NCI-H2171 (cell line): ENCODE data around the gene SAFB.

Source experiments
- DNase-seq: peaks from one replicate; lab custom pipeline; 2025; lab: John Stamatoyannopoulos, UW

SAFB gene

GRCh38 chr19:5627395-5627904, 4.6 kb downstream of the SAFB start:
- peak; percentile 73 for DNase-seq

GRCh38 chr19:5628461-5628860, 5.6 kb downstream of the SAFB start:
- no peak for DNase-seq

- DNase-seq, result no peak
Observed at GRCh38 chr19:5628919-5629481, 6.1 kb downstream of the SAFB start.

GRCh38 chr19:5631567-5632240, 8.8 kb downstream of the SAFB start:
- DNase-seq, result no peak

DNA sequence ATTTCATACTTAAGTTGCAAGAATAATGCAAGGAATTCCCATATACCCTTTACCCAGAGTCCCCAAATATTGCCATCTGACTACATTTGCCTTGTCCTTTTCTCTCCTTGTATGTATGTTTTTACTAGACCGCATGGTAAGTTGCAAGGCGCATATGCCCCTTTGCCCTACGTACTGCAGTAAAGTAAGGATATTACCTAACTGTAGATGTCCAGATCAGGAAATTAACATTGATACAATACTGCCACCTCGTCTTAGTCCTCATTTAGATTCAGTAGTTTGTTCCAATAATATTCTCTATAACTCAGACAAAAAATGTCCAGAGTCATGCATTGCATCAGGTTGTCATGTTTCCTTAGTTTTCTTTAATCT, 9.3 kb downstream of the SAFB start:
- DNase-seq, result no peak

- no peak for DNase-seq
Observed at GRCh38 chr19:5632657-5633056, 9.8 kb downstream of the SAFB start.

GRCh38 chr19:5635427-5635826, 12.5 kb downstream of the SAFB start:
- no peak for DNase-seq

GRCh38 chr19:5637971-5638370, 15.1 kb downstream of the SAFB start:
- no peak for DNase-seq

DNA sequence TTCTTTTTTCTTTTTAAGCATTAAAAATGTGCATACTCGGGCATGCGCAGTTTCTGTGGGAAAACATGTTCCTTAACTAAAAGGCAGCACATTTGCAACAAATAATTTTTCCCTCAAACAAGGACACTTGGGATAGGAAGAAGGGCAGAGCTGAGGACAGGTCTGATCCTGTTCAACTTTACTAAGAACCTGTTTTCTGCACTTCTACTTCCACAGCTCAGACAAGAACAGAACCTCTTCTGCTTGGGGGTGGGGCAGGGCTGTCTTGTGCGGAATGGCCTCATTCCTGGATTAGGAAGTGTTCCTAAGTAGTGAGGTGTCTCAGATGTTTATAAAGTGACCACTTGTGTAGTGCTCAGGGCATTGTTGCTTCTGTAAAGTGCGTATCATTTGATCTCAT, 18.3 kb downstream of the SAFB start:
- no peak for DNase-seq

DNA sequence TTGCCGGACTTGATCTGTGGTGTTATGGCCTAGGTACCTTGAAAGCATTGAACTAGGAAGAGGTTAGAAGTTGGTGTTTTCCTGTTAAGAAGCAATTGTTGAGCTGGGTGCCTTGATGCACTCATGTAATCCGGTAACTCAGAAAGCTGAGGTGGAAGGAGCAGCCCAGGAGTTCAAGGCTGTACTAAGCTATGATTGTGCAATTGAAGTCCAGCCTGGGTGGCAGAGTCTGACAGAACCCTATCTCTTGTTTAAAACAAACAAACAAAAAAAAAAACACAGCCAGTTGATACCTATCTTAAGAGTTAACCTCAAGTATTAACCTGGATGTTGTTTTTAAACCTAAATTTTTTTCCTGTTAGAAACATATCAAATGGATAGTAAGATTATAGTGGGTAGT, 19.3 kb downstream of the SAFB start:
- no peak for DNase-seq

DNA sequence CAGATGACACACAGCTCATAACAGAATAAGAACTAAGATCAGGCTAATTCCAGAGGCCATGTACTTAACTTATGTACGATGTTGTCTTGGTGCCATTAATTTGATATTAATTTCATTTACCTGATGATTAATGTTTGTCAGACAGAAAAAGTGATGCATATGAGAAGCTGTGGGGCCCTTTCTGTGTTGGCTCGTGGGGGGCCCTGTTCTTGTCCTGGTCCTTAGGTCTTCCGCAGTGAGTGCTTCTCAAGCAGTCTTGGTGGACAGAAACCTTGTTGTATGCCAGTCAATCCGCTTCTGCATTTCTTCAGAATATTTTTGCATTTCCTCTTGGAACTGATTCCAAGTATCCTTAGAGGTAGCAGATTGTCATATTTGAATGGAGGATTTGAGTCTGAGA, 20.2 kb downstream of the SAFB start:
- DNase-seq, result no peak

DNA sequence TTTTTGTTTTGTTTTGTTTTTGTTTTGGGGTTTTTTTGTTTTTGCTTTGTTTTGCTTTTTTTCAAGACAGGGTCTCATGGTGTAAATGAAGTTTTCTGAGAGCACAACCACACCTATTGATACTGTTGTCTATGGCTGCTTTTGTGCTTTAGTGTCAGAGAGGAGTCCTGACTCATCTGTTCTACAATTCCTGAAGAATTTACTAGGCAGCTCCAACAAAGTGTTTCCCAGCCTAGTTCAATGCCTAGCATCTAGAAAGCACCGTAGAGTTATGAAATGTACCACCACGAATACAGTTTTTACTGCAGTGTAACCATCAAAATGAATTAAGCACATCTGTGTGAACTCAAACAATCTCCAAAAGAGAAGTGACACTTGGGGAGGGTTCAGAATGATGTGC, 21.2 kb downstream of the SAFB start:
- DNase-seq, result no peak

GRCh38 chr19:5645409-5645808, 22.5 kb downstream of the SAFB start:
- DNase-seq, result no peak

DNA sequence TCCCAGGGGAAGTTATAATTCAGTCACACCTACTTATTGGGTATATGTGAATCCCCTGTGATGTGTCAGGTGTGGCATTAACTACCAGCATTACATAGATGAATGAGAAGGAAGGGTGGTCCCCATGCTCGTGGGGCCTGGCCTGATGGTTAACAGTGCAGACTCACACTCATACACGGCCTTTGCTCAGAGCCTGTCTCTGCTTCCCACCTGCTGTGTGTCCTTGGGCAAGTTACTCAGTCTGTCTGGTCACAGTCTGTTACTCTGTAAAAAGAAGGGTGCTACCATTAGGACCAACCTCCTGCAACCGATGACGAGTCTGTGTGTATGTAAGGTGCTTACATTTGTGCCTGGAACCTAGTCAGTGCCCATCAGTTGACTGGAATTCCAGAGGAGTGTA, 23.8 kb downstream of the SAFB start:
- no peak for DNase-seq

- no peak for DNase-seq
Observed at GRCh38 chr19:5648464-5648863, 25.6 kb downstream of the SAFB start.

DNA sequence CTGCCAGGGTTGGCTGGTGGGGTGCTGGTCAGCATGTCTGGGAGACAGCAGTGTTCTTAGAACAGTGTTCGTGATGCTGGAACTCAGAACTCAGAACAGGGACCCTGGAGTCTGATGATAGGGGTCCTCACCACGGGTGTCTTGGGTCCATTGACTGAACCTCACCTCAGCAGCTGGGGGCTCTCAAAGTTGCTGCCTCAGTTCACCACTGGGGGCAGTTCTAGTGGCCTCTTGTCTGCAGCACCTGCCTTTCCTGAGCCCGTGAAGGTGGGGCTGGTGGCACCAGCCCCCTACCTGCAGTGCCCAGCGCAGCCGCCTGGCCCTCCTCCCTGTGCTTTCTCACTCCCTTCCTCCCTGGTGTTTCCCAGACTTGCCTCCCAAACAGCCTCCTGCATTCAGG, 28.5 kb downstream of the SAFB start:
- DNase-seq, result no peak

DNA sequence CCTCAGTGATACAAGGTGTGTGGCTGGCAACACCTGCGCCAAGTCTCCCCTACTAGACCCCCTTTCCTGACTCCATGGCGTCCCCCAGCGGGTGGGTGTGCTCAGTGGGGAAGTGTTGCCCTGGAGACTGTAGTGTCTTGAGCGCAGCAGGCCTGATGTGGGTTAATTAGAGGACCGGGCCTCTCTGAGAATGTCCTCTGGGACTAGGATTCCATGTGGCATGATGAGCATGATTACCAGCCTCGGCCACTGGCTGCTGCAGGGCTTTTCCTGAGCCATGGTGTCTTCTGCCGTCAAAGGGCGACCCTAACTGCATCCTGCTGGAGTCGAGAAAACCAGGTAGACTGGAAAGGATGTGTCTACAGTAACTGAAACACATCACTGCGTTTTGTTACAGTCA, 29.4 kb downstream of the SAFB start:
- no peak for DNase-seq

DNA sequence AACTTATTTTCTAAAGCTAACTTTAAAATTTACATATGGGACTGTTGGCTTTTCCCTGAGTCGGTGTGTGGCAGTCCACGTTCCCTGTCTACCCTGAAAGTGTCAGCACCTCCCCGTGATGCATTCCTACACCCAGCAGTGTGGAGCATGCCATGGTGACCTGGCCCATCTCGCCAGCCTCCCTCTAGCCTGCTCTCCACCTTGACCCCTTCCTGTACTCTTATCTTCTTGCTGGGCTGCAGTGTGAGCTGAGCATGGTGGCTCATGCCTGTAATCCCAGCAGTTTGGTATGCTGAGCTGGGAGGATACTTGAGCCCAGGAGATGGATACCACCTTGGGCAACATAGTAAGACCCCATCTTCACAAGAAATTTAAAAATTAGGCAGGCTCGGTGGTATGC, 32.0 kb downstream of the SAFB start:
- no peak for DNase-seq

DNA sequence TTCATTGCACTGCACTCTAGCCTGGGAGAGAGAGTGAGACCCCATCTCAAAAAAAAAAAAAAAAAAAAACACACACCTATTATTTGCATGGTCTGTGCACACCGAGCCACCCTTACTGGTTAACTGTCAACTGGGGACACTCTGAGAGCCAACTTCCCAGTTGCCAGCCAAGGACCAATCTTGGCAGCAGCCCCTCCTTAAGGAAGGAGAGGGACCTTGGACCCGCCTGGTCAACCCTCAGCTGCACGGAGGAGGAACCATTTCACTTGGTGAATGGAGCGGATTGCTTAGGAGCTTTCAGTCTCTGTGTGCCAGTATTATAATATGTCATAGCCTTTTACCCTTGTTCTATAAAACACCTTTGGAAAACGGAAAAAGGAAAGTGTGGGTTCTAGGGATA, 32.5 kb downstream of the SAFB start:
- DNase-seq, result no peak

DNA sequence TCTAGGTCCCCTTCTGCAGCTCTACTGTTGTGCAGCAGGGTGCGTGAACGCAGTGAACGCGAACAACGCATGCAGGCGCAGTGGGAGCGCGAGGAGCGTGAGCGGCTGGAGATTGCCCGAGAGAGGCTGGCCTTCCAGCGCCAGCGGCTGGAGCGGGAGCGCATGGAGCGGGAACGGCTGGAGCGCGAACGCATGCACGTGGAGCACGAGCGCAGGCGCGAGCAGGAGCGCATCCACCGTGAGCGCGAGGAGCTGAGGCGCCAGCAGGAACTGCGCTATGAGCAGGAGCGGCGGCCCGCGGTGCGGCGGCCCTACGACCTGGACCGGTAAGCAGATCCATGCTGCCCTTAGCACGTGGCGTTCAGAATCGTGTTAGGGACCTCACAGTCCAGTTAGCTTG, 38.6 kb downstream of the SAFB start:
- no peak for DNase-seq

GRCh38 chr19:5663904-5664303, 41.0 kb downstream of the SAFB start:
- DNase-seq, result no peak

DNA sequence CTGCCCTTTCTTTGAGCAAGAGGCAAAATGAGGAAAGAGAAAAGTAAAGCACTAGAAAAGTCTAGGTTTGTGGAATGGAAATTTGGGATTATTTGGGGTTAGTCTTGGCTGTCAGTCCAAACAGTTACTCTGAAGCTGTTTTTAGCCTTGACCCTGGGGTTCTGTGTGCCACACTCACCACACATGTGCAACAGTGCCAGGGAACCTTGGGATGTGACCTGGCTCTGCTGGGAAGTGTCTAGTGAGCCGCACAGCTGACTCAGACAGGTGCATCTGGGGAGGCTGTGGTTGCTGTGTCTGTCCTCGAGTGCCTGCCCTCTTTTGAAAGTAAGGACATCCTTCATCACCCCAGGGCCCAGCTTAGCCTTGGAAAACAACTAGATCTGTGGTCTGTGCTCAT, 41.6 kb downstream of the SAFB start:
- no peak for DNase-seq

DNA sequence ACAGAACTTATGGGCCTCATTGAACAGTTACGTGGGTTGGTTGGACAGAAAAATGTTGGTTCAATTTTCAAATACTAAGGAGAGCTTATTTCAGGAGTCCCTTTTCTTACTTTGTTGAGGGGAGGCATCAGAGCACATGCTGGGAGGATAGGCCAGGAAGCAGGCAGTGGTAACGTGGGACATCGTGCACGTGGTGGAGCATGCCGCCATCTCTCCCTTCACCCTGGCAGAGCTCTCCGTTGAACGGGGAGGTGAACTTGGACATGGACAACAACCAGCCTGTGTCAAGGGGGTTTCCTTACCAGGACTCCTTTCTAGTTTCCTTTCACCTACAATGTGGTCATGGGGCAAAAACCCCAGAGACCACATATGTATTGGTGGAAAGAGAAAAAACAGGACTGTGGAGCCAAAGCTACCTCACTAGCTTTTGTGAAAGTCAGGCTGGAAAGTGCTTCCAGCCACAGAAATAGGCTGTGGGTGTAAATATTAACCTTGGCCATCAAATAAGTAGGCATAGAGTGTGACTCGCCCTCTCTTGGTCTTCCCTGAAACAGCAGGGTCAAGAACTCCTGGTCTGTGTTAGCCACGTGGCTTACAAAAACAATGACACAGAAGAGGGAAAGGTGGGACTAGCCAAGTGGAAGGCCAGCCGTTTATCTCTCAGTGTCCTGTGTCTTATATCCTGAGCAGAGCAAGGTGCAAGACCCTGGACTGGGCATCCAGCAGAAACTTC, 43.1 kb downstream of the SAFB start:
- DNase-seq, result no peak
